HG03439 (cell line): ENCODE results near the gene DDIT4.
"Not testable (repeated sequence)": the region's sequence is repeated elsewhere in the genome, so short reads cannot be mapped to it uniquely, and the experiment has no call there.

Experiments
- ATAC-seq: cut with Tn5 transposase; IDR thresholded peaks from one replicate; pipeline ENCODE4 v1.9.1; 2021; ENCODE audit warnings: mild to moderate bottlenecking, moderate library complexity; ENCODE audit not compliant: unreplicated experiment

The DDIT4 gene

GRCh38 chr10:72267381-72267780 is 6.3 kb upstream of the DDIT4 start:
- ATAC-seq, result no peak

DNA sequence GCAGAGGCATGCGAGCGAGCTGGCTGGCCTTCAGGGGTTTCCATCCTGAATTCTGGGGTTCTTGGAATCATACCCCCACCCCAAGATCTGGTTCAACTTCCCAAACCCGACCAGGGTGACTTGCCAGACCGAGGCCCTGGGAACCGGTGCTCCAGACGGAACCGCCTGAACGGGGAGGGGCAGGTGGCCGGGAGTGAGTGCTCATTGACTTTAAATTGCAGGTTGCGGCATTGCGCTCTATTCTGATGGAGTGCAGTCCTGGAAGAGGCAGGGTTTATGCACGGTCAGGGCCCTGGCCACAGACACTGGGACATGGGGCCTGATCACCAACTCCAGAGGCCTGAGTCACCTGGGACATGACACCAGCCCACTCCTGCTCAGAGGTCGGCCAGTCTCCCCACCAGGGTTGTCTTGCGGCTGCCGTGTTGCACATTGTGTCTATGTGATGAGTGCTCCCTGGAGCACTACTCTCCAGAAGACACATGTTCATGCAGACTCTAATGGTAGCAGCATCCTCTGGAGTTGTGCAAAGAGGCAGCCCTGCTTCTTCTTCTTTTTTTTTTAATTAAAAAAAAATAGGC is 5.8 kb upstream of the DDIT4 start:
- no peak for ATAC-seq

DNA sequence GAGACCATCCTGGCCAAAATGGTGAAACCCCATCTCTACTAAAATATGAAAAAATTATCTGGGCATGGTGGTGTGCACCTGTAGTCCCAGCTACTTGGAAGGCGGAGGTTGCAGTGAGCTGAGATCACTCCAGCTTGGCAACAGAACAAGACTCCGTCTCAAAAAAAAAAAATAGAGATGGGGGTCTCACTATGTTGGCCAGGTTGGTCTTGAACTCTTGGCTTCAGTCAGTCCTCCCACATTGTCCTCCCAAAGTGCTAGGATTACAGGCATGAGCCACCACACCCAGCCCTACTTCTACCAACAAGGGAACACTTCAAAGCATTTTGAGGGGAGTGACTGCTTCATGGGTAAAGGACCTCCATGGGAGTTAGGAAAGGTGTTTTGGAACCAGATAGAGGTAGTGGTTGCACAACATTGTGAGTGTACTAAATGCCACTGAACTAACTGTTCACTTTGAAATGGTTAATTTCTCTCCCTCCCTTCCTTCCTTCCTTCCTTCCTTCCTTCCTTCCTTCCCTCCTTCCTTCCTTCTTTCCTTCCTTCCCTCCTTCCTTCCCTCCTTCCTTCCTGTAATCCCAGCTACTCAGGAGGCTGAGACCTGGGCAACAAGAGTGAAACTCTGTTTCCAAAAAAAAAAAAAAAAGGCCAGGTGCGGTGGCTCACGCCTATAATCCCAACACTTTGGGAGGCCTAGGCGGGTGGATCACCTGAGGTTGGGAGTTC is 5.1 kb upstream of the DDIT4 start:
- ATAC-seq, result not testable (repeated sequence)

GRCh38 chr10:72270607-72271281 is 3.0 kb upstream of the DDIT4 start:
- ATAC-seq, result no peak

DNA sequence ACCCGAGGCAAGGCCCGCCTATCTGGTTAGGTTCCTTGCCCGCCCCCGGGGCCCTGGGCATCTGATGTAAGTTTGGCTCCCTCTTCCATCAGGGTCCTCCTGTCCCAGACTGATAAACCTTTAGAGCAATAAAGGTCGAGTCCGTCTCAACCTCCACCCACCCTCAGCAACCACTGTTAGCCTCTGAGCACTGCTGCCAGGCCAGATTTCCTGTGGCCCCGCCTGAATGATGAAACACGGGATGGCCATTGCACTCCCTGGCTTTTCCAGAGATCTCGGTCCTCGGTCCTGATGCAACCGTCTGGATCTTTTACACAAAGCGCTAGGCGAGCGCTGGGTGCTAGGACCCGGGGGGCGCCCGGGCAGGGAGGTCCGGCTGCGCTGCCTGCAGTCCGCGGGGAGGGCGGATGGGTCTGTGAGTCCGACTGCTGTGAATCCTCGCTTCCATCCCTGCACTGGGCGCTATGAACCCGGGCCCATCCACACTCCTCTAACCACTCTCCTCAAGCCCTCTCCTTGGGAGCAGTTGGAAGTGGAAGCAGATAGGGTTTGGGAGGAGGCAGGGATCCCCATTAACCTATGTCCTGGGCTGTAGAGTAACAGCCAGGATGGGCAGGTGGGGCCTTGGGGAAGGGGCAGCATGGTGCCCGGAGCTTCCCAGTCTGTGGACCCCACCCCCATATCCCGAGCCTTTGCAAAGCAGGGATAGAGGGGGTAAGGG is 875 bp upstream of the DDIT4 start:
- ATAC-seq, result peak; percentile 29

DNA sequence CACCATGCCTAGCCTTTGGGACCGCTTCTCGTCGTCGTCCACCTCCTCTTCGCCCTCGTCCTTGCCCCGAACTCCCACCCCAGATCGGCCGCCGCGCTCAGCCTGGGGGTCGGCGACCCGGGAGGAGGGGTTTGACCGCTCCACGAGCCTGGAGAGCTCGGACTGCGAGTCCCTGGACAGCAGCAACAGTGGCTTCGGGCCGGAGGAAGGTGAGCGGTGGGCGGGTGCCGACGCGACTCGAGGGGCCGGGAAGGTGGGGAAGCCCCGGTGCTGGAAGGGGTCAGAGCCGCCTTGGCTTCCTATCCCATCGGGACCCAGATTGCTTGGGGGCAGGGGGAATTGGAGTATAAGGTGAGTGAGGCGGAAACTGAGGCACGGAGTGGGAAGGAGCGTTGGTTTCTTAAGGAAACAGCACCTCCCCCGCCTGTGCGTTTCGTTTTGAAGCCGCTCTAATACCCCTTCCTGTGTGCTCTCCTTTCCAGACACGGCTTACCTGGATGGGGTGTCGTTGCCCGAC is 547 bp downstream of the DDIT4 start:
- ATAC-seq, result peak; percentile 1

GRCh38 chr10:72274730-72275350 is 1.1 kb downstream of the DDIT4 start:
- peak; percentile 2 for ATAC-seq

DNA sequence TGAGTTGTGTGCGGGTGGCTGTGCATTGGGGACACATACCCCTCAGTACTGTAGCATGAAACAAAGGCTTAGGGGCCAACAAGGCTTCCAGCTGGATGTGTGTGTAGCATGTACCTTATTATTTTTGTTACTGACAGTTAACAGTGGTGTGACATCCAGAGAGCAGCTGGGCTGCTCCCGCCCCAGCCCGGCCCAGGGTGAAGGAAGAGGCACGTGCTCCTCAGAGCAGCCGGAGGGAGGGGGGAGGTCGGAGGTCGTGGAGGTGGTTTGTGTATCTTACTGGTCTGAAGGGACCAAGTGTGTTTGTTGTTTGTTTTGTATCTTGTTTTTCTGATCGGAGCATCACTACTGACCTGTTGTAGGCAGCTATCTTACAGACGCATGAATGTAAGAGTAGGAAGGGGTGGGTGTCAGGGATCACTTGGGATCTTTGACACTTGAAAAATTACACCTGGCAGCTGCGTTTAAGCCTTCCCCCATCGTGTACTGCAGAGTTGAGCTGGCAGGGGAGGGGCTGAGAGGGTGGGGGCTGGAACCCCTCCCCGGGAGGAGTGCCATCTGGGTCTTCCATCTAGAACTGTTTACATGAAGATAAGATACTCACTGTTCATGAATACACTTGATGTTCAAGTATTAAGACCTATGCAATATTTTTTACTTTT is 1.8 kb downstream of the DDIT4 start:
- no peak for ATAC-seq

GRCh38 chr10:72276013-72276387 is 2.3 kb downstream of the DDIT4 start:
- no peak for ATAC-seq

GRCh38 chr10:72276421-72277339 is 3.0 kb downstream of the DDIT4 start:
- no peak for ATAC-seq

- ATAC-seq, result no peak
These were observed 3.7 kb downstream of the DDIT4 start for GRCh38 chr10:72277340-72277995.

GRCh38 chr10:72277996-72278667 is 4.4 kb downstream of the DDIT4 start:
- no peak for ATAC-seq

GRCh38 chr10:72278668-72279393 is 5.1 kb downstream of the DDIT4 start:
- ATAC-seq, result no peak

DNA sequence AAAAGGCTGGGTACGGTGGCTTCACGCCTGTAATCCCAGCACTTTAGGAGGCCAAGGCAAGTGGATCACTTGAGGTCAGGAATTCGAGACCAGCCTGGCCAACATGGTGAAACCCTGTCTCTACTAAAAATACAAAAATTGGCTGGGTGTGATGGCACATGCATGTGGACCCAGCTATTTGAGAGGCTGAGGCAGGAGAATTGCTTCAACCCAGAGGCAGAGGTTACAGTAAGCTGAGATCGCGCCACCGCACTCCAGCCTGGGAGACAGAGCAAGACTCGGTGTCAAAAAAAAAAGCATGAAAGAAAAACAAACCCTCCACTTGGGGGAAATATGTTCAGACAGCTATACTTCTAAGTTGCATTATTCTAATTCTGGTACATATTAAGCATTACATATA is 5.9 kb downstream of the DDIT4 start:
- not testable (repeated sequence) for ATAC-seq

- no peak for ATAC-seq
These were observed 9.4 kb downstream of the DDIT4 start for GRCh38 chr10:72283131-72283530.

DNA sequence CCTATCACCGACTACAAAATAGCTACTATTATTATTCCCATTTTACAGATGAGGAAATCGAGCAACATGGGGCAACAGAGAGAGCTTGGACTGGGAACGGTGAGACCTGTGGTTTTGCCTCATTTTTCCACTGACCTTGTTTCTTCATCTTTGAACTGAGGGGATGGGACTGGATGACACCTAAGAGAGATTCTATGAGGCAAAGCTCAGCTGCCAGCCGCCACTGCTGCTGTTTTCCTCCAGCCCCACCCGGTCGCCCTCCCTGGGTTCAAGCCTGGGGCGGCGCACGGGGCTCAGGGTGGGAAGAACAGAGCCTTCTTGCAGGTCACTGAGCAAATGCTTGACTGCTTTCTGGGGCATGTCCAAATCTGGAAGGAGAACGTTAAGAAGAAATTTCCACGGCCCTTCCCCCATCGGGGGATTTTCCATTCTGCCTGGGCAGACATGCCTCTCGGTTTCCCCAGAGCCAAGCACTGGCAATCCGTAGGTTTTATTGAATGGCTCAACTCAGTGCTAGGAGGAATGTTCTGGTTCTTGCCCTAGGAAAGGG is 12.3 kb downstream of the DDIT4 start:
- no peak for ATAC-seq

GRCh38 chr10:72291019-72291532 is 17.4 kb downstream of the DDIT4 start:
- ATAC-seq, result no peak
